ENCODE results near the gene ENTPD6.
"Not testable (repeated sequence)": the region's sequence is repeated elsewhere in the genome, so short reads cannot be mapped to it uniquely, and the experiment has no call there.

Gene ENTPD6

DNA sequence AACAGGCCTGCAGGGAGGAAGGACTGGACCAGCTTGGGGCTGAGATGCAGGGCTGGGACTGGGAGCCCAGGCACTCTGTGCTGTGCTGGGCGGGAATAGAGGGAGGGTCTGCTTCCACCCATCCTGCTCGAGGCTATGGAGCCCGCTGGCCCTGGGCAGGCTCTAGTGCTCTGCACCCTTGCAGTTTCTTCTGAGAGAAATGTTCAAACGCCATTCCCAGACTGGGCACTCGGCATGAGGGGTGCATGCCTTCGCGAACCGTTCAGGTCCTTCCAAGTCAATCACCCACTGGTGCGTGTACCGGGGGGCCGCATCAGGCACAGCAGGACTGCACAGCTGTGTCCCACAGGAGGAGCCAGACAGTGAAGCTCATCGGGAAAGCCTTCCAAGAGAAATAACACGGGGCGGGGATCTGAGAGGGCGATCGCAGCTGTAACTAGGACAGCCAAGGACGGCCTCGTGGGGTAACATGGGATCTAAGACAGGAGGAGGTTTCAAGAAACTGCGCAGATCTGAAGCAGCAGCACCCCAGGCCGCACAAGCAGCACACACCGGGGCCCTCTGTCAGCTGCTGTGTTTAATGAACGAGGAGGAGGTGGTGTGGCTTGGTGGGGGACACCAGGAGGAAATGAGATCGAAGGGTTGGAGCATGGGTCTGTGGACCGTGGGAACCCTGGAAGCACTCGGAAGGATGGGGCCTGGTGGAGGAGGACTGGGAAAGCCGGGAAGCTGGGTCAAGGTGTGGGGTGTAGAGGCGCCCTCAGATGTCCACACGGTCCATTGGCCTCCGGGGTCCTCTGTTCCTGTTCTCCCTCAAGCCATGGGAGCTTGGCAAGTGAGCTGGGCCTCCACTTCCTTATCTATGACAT lies 26.3 kb downstream of the ENTPD6 start:
- in situ Hi-C loops (cut with HindIII; ENCODE audit: low sequenced_read_pairs), result no loop called here

DNA sequence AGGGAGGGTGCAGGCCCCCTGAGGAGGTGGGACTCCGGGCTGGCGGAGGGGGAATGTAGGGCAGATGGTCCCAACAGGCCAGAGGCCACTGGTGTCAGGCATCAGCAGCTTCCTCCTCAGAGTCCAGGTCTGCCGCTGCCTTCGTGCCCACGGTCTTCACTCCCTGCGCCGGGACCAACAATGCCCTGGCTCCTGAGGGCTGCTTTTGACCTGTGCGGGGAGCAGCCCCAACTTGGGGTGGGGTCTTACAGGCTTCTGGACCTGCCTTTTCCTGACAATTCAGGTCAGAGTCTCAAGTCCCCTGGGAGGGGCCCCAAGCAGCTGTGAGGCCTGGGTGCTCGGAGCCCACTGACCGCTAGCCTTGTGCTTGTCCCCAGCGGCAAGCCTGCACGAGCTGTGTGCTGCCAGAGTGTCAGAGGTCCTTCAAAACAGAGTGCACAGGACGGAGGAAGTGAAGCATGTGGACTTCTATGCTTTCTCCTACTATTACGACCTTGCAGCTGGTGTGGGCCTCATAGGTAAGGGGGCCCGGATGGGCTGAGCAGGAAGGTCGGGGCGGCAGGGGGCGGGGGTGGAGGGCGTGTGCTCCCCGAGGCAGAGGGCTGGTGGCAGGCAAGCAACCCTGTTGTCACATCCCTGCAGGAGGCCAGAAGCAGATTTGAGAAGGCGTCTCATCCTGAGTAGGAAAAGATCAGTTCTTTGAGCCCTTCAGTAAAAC lies 27.1 kb downstream of the ENTPD6 start:
- in situ Hi-C loops (cut with HindIII; ENCODE audit: low sequenced_read_pairs), result no loop called here

DNA sequence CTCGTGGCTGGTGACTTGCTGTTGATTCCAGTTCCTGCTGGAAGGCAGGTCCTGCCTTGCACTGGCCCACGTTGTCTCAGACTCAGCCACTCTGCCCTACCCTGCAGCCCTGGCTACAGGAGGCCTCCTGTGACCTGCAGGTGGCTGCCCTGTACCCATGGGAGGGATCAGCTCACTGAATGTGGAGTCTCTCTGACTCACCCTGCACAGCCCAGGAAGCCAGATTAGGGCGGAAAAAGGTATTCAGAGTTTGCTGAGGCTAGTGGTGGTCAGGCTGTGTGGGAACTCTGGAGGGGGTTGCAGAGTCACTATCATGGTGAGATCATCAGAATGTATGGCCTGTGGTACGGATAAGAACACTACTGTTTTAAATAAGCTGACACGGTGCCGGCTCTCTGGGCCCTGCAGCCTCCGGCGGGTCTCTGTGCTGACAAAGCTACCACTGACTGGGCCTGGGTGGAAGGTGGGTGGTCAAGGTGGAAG lies 27.7 kb downstream of the ENTPD6 start:
- in situ Hi-C loops (cut with HindIII; ENCODE audit: low sequenced_read_pairs), result no loop called here

DNA sequence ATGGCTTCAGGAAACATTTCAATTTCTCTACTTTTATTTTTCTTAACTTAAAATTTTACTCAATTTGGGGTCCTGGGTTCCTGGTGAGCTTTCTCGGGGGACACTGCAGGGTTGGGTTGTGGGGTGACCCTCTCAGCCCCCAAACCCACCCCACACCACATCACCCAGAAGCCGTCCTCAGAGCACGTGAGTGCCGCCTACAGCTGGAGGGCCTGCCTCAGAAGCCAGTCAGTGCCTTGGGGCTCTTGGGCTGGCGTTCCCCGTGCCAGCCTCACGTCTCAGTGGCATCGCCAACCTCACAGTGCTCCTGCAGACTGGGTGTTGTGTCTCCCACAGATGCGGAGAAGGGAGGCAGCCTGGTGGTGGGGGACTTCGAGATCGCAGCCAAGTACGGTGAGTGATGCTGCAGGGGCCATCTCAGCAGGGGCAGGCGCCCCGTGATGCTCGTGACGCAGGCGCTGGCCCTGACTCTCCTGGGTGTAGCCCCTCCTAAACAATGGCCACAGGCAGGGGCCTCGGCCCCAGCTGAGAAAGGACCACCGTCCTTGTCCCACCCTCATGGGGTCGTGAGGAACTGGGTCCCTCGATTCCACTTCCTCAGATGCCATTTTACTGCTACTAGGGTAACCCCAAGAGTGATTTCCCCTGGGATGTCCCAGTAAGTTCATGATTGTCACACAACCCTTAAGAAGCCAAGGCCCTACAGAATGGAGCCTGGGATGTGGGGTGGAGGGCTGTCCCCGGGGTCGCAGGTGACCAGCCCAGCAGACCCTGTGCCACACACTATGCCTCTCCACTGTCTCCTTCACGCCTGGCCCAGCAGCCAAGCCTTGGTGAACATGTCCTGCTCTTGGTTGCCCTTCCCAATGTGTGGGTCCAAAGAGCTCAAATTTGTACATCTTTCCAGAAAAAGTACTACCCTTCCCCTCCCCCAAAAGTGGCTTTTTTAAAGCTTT lies 28.5 kb downstream of the ENTPD6 start:
- in situ Hi-C loops (cut with HindIII; ENCODE audit: low sequenced_read_pairs), result no loop called here

DNA sequence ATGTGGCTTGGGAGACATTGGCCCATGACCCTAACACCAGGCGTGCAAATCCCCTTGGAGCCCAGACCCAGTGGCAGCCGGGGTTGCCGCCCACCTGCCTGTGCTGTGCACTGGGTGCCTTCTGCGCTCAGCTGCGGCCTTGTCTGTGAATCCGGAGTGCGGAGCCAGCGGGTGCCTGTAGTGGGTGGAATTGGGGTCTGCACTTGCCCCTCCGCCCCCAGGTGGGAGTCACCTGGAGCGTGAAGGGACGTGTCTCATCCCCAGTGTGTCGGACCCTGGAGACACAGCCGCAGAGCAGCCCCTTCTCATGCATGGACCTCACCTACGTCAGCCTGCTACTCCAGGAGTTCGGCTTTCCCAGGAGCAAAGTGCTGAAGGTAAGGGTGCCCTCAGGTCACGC lies 29.4 kb downstream of the ENTPD6 start:
- in situ Hi-C loops (cut with HindIII; ENCODE audit: low sequenced_read_pairs), result no loop called here

DNA sequence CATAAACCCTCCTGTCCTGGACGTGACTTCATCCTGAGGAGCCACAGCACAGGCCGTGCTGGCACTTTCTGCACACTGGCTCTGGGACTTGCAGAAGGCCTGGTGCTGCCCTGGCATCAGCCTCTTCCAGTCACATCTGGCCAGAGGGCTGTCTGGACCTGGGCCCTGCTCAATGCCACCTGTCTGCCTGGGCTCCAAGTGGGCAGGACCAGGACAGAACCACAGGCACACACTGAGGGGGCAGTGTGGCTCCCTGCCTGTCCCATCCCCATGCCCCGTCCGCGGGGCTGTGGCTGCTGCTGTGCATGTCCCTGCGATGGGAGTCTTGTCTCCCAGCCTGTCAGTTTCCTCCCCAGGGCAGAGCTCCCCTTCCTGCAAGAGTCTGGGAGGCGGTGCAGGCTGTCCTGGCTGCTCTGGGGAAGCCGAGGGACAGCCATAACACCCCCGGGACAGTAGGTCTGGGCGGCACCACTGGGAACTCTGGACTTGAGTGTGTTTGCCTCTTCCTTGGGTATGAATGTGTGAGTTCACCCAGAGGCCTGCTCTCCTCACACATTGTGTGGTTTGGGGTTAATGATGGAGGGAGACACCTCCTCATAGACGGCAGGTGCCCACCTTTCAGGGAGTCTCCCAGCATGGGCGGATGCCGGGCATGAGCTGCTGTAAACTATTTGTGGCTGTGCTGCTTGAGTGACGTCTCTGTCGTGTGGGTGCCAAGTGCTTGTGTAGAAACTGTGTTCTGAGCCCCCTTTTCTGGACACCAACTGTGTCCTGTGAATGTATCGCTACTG lies 30.3 kb downstream of the ENTPD6 start:
- in situ Hi-C loops (cut with HindIII; ENCODE audit: low sequenced_read_pairs), result no loop called here

DNA sequence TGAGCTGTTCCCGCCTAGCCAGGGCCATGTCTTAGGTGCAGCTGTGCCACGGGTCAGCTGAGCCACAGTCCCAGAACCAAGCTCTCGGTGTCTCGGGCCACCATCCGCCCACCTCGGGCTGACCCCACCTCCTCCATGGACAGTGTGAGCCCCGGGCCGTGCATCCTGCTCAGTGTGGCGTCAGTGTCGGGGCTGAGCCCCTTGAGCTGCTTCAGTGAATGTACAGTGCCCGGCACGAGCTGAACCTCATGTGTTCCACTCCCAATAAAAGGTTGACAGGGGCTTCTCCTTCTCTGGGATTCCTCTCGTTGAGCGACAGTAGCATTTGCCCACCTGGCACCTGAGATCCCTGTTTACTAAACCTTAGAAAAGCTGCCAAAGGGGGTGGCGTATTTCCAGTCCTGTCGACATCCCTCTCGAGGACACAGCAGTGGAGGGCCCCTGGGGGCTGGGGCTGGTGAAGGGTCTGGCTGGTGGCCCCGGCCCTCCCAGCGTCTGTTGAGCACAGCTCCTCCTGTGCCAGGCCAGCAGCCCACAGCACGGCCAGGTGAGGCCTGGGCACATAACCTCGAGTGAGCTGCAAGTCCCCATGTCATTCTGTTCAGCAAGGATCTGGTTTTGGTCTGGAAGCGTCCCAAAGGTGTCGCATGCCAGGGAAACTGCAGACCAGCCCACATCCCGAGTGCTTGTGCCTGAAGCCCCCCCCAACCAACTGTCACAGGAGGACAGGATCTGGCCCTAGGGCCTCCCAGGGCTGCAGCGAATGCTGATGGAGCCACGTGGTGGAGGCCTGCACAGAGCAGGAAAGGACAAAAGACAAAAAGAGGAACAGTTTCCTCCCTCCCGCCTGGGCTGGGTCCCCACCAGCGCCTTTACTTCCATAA lies 31.2 kb downstream of the ENTPD6 start:
- in situ Hi-C loops (cut with HindIII; ENCODE audit: low sequenced_read_pairs), result no loop called here

DNA sequence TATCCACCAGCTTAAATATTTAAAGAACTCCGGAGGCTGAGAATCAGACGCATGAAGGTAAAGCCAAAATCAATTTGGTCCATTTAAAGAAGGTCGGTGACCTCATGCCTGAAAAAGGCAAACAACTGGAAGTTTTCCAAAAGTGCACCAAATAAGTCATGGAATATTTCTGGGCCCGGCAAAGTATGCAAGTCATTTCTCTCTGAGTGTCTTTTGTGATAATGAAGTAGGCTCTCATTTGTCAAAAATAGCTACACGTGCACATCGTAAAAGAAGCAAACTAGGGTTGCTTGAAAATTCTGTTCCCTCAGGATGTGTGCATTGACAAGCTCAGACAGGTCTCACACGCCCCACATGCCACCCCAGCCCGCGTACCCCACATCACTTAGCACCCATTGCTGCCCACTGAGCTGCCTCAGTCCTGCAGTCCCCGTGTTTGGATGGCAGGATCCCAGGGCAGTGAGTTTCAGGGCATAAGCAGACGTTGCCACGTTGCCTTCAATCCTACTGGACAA lies 31.9 kb downstream of the ENTPD6 start:
- in situ Hi-C loops (cut with HindIII; ENCODE audit: low sequenced_read_pairs), result no loop called here

DNA sequence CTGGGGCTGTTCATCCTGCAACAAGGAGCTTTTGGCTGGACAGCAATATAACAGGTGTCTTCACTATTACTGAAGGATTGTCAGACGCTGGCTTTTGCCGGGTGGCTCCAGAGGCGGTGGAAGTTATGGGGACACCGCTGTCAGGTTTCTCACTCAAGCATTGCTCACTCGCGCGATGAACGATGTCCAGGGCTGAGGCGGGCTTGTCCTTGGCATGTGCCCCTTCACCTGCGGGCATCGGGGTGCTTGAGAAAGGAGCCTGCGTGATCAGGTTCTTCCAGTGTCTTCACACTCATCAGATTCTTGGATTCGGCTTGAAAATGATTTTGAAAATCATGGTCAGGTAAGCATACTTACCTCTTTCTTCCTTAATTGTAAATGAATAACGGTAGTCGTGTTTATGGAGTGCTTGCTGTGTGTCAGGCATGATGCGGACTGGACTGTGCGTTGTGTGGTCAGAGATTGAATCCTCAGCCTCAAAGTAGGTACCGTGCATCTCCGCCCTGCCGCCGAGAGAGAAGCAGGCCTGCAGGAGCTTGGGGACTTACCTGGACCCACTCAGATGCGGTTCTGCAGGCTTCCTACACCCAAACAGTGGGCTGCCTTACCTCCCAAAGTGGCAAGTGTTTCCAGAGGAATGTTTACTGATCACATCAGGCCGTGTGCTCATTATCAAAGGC lies 34.1 kb downstream of the ENTPD6 start:
- in situ Hi-C loops (cut with HindIII; ENCODE audit: low sequenced_read_pairs), result no loop called here

DNA sequence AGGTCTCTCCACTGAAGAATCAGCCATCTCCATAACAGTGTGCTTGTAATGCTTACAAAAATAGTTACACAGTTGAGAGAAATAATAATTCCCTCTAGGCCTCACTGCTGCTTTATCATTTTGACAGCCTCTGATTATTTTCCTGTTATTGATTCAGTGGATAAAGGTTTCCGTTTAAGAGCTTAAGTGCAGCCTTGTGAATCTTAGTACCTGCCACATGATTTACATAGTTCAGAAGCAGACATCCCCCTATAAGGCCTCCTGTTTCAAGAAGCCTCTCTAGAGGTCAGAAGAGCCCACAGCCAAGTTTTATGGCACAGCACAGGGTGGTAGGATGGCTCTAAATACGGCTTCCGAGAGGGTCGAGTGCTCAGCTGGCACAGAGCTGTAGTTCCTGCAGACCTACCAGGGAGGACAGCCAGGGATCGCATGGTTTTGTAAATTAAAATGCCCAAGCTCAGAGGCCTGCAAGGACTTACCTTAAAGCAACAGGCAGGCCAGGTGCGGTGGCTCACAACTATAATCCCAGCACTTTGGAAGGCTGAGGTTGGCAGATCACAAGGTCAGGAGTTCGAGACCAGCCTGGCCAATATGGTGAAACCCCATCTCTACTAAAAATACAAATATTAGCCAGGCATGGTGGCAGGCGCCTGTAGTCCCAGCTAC lies 34.8 kb downstream of the ENTPD6 start:
- in situ Hi-C loops (cut with HindIII; ENCODE audit: low sequenced_read_pairs), result no loop called here

DNA sequence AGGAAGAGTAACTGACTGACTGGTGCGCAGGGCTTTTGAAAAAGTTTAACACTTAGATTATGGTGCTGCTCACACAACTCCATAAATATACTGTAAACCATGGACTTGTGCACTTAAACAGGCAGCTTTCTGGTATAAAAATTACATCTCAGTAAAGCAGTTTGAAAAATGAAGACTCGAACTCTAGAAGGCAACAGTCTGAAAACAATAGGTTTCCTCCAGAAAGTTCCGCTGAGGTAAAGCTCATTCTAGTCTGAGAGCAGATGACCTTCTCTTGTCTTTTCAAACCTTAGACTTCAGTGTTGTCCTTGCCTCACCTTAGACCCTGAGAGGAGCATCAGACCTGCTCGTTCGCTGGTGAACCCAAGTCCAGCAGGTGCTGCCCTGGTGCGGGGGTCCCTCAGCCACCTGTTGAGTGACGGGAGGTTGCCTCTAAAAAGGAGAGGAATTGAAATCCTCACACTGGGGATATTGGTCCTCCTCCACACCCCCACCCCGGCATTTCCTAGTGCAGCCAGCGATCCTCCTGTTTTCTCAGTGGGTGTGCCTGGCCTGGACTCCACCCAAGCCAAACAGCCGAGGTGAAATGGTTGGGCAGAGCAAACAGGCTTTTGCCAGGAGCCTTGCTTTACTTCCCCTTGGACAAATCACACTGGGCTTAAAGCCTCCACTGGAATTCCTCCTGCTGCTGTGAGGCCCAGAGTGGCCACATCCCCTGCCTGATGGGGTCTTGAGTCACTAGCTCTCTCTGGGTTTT lies 37.7 kb downstream of the ENTPD6 start:
- in situ Hi-C loops (cut with HindIII; ENCODE audit: low sequenced_read_pairs), result no loop called here

DNA sequence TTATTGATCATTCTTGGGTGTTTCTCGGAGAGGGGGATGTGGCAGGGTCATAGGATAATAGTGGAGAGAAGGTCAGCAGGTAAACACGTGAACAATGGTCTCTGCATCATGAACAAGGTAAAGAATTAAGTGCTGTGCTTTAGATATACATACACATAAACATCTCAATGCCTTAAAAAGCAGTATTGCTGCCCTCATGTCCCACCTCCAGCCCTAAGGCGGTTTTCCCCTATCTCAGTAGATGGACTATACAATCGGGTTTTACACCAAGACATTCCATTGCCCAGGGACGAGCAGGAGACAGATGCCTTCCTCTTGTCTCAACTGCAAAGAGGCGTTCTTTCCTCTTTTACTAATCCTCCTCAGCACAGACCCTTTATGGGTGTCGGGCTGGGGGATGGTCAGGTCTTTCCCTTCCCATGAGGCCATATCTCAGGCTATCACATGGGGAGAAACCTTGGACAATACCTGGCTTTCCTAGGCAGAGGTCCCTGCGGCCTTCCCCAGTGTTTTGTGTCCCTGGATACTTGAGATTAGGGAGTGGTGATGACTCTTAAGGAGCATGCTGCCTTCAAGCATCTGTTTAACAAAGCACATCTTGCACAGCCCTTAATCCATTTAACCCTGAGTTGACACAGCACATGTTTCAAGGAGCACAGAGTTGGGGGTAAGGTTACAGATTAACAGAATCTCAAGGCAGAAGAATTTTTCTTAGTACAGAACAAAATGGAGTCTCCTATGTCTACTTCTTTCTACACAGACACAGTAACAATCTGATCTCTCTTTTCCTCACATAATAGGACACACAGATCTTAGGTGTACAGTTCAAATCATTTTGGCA lies 38.7 kb downstream of the ENTPD6 start:
- in situ Hi-C loops (cut with HindIII; ENCODE audit: low sequenced_read_pairs), result not testable (repeated sequence)

DNA sequence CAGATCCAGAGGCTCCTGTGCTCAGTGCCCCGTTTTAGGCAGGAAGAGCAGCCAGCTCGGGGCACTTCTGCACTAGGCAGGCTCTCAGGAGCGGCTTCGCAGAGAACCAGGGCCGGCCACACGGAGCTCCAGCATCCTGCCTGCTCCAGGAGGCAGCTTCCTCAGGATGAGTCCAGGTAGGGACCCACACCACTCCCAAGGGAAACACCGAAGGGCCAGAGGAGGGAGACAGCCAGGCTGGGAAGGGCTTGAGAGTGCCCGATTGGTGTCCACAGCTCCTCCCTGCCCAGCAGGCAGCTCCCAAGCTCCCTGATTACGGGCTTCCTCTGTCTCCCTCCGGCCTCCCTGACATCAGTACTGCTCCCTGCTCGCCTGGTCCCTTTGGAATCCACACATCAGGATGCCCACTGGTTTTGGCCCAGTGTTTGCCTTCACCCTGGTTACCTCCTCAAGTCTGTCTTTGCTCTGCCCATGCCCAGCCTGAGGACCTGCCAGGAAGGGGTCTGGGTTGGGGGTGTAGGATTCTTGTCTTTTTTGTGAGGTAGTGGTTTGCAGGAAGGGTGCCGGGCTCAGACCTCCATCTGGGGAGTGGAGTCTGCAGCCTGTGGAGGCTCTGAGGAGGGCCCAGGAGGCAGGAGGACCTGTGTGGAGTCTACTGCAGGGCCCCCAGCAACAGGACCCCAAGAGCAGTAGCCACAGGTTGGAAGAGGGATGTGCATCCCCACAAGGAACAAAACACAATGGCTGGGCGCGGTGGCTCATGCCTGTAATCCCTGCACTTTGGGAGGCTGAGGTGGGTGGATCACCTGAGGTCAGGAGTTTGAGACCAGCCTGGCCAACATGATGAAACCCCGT lies 41.2 kb downstream of the ENTPD6 start:
- in situ Hi-C loops (cut with HindIII; ENCODE audit: low sequenced_read_pairs), result no loop called here

DNA sequence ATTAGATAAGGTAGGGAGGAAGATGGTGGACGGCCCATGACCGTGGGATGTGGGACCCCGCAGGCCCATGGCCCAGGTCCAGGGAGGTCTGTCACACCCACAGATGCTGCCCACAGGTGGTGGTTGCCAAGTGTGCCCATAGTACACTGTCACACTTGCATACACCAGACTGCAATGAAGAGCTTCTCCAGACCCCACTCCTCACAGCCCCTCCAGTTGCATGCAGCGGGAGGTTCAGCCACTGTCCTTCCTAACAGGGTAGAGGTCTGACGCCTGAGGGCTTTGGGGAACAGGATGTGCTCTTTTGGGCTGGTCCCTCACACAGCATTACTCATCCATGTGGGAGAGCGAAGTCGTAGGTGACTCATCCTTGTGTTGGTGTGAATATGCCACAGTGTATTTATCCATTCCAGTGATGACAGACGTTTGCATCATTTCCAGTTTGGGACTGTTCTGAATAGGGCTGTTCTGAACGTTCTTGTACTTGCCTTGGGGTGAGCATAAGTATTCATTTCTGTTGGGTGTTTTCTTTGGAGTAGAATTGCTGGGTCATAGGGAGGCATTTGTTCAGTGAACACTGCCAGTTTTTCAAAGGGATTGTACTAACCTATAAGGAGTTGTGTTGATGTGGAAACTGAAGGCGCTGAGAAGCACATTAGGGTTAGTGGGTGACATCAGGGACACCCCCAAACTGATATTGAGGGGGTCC lies 42.3 kb downstream of the ENTPD6 start:
- in situ Hi-C loops (cut with HindIII; ENCODE audit: low sequenced_read_pairs), result no loop called here
